D721Med (cell line): ENCODE measurements around the gene NFIA.
A peak's percentile ranks its signal among the peaks of the same experiment; 100 is the strongest.

ENCODE experiments used
- DNase-seq: peaks from one replicate; pipeline ENCODE4 v3.0.0; 2011; ENCODE audit warnings: low spot score; ENCODE audit not compliant: insufficient read length
- FAIRE-seq: peaks from 2 replicates; lab custom pipeline; 2011; peaks lifted over from hg19 to GRCh38; lab: Jason Lieb, UNC
- TF ChIP-seq, protein P1 (sequence below): IDR thresholded peaks from 2 replicates; pipeline ENCODE4 v1.5.1; 2012; ENCODE audit warnings: mild to moderate bottlenecking, control low read depth; ENCODE audit not compliant: insufficient read depth; ENCODE audit errors: missing control alignments

NFIA gene

DNA sequence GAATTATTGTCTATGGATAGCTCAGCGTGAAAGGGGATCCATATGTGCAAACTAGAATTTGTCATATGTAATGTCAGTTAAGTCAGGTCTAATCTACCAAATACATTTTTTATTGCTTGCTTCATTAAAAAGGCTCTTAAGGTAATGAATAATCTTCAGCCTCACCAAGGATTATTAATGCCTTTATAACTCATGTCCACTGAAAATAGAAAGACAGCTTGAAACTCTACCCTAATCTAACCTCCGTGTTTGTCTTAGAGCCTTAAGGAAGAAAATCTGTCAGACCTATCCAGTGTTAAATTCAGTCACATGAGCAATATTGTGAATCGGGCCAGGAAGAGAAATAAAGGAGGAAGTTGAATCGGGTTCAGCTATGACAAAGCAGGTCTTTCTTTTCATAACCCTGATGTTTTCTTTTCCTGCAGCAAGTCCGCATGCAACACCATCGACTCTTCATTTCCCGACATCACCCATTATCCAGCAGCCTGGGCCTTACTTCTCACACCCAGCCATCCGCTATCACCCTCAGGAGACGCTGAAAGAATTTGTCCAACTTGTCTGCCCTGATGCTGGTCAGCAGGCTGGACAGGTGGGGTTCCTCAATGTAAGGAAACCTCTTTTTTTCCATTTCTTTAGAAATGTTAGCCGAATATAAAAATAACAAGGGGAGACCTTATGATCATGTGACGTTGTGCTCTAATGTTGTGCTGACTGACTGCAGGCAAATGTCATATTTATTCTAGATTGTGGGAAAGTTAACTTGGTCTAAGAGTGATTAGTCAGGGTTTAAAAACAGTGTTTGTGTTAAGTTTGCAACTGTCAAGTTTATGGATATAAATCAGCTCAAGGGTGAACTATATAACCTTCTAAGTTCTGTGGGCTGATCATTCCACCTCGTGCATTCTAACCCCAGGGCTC lies 321.6 kb downstream of the NFIA start:
- TF ChIP-seq, protein P1, sequence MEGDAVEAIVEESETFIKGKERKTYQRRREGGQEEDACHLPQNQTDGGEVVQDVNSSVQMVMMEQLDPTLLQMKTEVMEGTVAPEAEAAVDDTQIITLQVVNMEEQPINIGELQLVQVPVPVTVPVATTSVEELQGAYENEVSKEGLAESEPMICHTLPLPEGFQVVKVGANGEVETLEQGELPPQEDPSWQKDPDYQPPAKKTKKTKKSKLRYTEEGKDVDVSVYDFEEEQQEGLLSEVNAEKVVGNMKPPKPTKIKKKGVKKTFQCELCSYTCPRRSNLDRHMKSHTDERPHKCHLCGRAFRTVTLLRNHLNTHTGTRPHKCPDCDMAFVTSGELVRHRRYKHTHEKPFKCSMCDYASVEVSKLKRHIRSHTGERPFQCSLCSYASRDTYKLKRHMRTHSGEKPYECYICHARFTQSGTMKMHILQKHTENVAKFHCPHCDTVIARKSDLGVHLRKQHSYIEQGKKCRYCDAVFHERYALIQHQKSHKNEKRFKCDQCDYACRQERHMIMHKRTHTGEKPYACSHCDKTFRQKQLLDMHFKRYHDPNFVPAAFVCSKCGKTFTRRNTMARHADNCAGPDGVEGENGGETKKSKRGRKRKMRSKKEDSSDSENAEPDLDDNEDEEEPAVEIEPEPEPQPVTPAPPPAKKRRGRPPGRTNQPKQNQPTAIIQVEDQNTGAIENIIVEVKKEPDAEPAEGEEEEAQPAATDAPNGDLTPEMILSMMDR, result no peak
- DNase-seq (peak; percentile 46), FAIRE-seq (peak; percentile 92)

DNA sequence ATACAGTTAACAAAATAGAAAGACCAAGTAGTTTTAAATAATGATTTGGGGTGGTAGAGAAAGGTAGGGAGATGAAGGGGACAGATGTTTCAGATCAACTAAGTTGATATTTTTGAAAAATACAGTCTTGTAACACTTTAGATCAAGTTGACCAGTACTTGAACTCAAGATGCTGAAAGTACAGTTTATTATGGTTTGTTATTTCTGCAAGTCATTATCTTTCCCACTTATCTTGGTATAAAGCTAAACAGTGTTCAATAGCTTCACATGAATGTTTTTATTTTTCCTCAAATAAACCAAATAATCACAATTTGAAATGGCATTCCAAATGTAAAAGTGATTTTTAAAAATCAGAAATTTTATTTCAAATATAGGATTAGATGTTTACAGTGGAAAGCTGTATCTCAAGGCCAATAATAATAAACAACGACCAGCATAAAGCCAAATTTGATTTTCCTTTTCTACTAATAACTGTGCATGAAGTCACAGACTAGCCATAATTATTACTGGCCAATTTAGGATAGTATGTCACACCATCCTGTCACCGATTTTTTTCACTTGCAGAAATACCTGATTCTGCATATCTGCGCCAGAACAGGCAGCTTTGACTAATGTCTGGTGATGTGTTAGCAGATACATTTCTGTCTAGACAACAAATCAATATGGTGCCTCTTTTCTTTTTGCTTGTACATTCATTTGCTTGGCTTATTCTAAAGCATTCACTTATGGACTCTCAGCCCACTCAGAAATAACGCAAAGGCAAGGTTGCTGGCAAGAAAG lies 322.4 kb downstream of the NFIA start:
- no peak for FAIRE-seq
- DNase-seq, result no peak
- TF ChIP-seq, protein P1, result no peak

DNA sequence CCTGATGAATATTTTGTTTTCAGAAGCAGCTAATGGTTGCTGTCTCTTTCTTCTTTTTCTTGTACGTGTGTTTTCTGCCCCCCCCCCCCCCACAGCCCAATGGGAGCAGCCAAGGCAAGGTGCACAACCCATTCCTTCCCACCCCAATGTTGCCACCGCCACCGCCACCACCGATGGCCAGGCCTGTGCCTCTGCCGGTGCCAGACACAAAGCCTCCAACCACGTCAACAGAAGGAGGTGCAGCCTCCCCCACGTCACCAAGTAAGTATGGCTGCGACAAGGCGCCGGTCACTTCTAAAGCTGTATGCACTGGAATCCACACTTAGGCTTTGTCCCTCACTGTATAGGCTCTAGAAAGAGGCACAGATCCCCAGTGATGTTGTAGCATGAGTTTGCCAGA lies 324.1 kb downstream of the NFIA start:
- DNase-seq (no peak), FAIRE-seq (no peak)
- TF ChIP-seq, protein P1, result no peak

DNA sequence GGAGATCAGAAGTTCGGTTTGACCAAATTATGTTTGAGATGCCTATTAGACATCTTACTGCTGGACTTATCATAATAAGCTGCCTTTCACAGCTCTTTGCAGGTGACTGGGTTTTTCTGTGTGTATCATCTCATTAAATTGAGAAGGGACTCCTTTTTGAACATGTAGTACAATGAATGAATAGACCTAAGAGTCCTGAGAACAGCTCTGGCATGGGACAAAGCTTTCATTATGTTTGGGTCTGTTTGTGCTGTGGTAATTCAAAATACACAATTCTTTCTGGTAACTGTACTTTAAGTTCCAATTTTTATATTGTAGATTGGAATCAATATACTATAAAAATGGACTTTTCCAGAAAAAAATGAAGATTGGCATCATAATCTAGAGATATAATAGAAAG lies 330.2 kb downstream of the NFIA start:
- DNase-seq (no peak), FAIRE-seq (no peak)

DNA sequence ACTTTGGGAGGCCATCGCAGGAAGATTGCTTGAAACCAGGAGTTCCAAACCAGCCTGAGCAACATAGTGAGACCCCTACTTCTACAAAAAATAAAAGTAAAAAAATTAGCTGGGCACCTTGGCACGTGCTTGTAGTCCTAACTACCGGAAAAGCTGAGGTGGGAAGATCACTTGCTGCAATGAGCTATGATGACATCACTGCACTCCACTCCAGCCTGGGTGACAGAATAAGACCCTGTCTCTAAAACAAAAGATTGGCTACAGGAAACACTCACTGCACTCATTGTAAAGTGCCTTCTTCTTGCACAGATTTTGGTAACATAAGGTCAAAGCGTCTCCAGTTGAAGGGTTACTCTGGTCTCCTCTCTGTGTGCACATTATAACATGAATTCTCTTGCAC lies 336.8 kb downstream of the NFIA start:
- DNase-seq (no peak), FAIRE-seq (no peak)
- TF ChIP-seq, protein P1, result no peak

More for the DNA sequence above, 330.2 kb downstream of the NFIA start:
- TF ChIP-seq, protein P1, result no peak

DNA sequence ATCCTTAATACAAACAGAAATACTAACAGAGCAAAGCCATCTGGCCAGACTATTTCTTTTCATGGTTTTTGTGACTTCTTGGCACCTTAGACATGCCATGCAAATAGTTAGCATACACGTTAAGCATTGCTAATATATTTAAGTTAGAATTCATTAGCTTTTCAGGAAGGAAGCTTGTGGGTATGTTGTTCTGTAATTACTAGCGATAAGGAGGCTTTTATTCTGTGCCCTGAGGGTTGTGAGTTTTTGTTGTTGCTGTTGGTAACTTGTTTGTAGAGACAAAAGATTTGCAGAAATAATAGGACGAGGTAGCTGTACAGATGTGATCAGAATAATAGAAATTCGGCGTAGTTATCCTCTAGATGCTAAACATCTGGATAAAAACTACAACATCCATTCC lies 337.3 kb downstream of the NFIA start:
- no peak for FAIRE-seq
- no peak for DNase-seq
- TF ChIP-seq, protein P1, result no peak
